Hematopoietic multipotent progenitor cell treated with erythropoietin and hydrocortisone succinate and interleukin-3 and kit ligand, for 4 days (in vitro differentiated cells): ENCODE data around the gene PAH.

ENCODE experiments used
- DNase-seq: peaks from one replicate; pipeline ENCODE4 v3.0.0-alpha.2; 2015

Gene PAH

DNA sequence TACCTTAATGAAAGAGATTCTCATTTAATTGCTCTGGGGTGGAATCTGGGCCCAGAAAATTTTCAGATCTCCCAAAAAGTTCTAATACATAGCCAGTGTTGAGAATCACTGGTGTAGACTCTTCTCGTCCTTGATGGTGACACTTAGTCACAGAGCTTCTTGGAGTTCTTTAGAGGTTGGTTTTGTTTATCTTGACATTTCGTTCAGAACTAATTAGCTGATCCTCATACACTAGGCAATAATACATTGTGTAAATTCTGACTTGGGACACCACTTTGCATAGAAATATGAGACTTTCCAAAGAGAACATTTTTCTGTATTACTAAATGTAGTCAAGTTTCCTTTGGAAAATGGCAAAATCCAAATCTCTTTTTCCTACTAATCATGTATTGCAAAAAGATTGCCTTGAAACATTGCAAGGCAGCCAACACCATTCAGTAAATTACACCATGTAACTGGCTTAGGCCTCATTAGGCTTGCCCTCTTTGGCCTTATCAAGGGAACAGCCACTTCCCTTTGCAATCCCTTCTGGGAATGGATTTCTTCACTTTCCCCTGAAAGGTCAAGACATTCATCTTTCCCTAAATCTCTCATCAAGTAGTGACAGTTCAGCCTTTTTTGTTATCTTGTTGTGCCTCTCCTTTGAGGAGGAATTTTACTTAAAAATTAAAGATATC is 102.2 kb downstream of the PAH start:
- DNase-seq: no peak

DNA sequence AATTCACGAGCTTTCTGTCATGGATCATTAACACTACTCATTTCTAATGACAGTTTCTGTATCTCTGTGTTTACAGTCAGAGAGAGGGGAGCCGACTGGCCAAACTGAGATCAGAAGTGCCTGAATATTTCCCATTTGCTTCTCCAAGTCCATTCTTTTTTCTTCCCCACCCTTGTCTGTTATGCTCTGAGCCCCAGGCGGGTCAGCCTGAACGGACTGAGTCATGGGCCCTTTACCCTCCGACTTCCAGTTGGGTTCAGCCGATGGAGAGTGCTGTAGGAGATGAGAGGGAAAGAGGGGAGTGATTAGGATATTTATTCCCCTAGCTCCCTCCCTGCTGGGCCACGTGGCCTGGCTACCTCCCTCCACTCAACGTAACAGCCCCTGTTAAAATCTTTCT is 104.7 kb downstream of the PAH start:
- no peak for DNase-seq

DNA sequence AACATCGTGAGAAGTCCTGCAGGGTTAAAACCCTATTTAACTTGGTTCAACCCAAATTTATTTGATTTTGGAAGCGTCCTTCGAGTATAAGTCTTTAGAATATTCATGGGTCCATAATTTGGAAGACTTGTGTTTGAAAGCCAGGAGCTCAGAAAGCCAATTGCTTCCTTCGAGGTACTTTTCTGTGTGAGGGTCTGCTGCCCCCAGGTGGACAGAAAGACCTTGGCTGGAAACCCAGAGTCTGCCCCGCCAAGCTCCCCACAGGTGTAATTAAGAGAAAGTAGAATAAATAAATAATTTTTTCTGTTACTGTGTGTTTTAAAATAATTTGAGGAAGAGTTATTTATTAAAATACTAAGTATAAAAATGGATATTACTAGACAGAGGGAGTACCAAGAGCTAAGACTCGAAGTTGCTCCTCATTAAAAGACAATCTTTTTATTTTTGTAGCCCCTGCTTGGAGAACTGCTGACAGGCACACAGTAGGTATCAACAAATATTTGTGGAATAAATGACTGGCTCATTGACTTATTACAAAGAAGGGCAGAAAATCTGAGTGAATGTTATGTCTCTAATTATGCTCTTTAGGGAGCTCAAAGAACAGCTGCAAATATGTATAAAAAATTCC is 105.8 kb downstream of the PAH start:
- peak; percentile 46 for DNase-seq

DNA sequence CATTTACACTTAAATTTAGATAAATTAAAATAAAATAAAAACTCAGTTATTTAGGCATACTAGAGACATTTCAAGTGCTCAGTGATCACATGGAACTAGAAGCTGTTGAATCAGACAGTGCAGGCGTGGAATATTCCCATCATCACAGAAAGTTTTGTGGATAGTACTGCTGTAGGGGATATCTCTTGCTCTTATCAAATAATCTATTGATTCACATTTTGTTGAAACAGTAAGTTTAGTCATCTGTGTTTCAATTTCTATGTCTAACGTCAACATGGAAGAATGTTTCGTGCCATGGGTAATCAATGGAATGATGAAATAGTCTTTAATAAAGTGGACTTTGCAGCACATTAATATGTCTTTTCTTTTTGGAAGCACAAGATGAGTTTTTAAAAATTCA is 108.6 kb downstream of the PAH start:
- no peak for DNase-seq

DNA sequence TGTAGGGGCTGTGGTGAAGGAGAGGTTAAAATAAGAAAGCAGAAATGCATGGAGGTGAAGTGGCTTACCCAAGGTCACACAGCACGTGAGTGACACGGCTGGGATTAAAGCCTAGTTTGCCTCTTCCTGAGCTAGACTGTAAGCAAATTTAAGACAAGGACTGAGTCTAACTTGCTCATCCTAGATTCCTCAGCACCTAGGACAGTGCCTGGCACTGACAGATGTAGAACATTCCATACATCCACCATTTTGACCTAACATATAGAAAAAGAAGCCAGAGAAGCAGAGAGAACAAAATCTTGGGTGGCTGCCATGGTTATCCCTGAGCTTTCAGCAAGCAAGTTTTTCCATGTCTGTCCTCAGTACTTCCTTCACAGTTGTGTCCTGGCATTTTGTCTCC is 110.5 kb downstream of the PAH start:
- DNase-seq: no peak

DNA sequence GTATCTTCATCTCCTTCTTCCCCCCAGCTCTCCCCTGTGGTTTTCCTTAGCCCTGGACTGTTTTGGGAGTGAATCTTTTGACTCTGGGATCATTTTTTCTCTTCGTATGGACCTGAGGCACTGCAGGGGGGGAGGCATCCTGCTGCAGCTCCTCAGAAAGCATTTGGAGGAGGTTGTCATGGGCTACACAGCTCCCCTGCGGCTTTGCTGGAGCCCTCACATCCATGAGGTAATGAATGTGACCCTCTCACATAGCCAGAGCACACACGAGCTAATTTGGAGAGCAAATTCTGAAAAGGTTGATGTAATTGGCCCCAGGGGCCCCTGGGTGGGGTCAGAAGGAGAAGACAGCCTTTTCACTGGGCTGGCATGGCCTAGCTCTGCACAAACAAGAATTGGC is 110.9 kb downstream of the PAH start:
- DNase-seq: no peak

DNA sequence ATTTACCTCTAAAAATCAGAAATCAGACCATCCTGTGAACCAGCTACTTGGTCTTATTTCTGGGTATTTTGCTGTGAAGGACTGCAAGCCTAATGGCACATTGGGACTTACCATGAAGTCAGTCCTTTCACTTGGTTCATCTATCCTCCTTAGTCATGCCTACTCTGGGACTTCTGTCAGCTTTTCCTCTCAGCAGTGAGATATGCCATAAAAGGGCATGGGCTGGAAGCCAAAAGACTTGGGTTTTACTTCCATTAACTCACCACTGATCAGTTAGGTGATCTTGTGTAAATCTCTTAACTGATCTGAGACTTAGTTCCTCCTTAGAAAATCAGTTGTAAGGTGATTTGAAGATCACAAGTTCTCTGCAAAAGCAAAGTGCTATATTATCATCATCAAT is 116.5 kb downstream of the PAH start:
- no peak for DNase-seq

DNA sequence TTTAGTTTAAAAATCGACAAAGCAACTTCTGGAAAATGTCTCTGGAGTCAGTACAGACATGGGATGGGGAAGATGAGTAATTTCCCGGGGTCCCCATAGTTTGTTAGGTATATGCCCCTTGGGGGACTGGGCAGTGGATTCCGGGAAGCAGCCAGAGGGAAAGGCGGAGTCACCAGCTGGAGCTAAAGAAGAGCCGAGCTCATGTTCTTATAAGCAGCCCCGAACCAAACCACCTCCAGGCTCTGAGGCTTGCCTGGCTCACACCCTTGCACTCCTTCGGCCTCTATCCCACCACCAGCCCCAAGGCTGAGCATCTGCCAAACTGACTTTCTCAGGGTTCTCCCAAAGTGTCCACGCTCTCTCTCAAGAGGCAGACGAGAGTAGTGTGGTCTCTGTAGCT is 117.8 kb downstream of the PAH start:
- DNase-seq: no peak

DNA sequence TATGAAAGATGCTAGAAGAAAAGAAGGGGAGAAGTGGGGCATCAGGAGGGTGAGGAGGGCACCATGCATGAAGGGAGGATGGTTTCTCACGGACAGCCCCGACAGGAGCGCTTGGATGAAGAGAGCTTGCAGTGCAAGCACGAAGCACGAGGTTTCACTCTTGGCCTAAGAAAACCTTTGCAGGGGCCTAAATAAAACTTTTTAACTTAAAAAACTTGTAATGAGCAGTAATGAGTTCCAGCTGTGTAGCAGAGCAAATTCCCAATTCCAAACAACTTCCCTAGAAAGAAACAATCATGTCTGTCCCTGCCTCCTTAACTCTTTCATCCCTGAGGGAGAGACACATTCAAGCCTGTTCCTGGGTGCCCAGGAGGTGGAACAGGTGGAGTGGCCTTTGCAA is 119.5 kb downstream of the PAH start:
- no peak for DNase-seq

DNA sequence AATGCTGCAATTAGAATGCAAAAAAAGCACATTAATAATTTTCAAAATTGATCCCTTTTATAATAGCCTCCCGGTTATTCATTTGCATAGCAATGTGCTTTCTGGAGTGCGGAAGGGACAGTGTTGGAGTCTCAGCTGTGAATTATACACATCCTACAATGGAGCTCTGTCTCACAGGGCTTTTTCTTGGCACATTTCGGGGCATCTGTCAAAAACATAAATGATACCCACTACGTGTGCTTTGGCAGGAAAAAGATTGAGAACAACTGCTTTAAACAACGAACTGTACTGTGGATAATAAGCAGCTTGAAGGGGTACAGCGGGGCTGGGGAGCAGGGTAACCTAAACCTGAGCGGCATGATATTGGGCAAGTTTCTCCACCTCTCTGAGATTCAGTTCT is 123.1 kb downstream of the PAH start:
- DNase-seq: no peak
